ENCODE results near the gene VAMP5.

- TF ChIP-seq EZH2phosphoT487 (IDR thresholded peaks at IDR 0.05) (no peak), EZH2 (IDR thresholded peaks at IDR 0.05) (no peak)
- TF ChIP-seq, protein P1, sequence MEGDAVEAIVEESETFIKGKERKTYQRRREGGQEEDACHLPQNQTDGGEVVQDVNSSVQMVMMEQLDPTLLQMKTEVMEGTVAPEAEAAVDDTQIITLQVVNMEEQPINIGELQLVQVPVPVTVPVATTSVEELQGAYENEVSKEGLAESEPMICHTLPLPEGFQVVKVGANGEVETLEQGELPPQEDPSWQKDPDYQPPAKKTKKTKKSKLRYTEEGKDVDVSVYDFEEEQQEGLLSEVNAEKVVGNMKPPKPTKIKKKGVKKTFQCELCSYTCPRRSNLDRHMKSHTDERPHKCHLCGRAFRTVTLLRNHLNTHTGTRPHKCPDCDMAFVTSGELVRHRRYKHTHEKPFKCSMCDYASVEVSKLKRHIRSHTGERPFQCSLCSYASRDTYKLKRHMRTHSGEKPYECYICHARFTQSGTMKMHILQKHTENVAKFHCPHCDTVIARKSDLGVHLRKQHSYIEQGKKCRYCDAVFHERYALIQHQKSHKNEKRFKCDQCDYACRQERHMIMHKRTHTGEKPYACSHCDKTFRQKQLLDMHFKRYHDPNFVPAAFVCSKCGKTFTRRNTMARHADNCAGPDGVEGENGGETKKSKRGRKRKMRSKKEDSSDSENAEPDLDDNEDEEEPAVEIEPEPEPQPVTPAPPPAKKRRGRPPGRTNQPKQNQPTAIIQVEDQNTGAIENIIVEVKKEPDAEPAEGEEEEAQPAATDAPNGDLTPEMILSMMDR (IDR thresholded peaks at IDR 0.05), result no peak
Observed at GRCh38 chr2:85557130-85557529, 27.1 kb upstream of the VAMP5 start.
